Body of pancreas (tissue), 4 donors: Measurements from ENCODE around the gene ZNF407.

ENCODE experiments used
- CTCF ChIP-seq, 7 experiments: fragments of 450-650 bp in 4 of 7; fragments of 200-600 bp in 3 of 7; sonication (generic) in 3 of 7; IDR thresholded peaks; one replicate each; pipeline ENCODE4 v1.5.1; 2016 to 2019; ENCODE audit warnings: antibody characterized with exemption in 7 of 7
- POLR2A ChIP-seq, 3 donors: fragments of 450-650 bp; IDR thresholded peaks; one replicate each; pipeline ENCODE4 v1.6.1; 2016; ENCODE audit warnings: antibody characterized with exemption in 3 of 3, mild to moderate bottlenecking in 2 of 3

GRCh38 chr18:74745633-74746403, 148.1 kb downstream of the ZNF407 start:
- TF ChIP-seq CTCF (IDR thresholded peaks at IDR 0.05) = no peak
- no peak for TF ChIP-seq POLR2A (IDR thresholded peaks at IDR 0.05)
